Coronary artery (tissue), 2 donors: ENCODE measurements around the gene GAB1.
A peak's percentile ranks its signal among the peaks of the same experiment; 100 is the strongest.

ENCODE experiments used
- DNase-seq: peaks from one replicate; pipeline ENCODE4 v3.0.0-alpha.2; 2017; ENCODE audit warnings: low spot score
- H3K27ac ChIP-seq, 2 donors: fragments of 200-600 bp; sonication (generic); one replicate each; pipeline ENCODE4 v1.5.1; 2016 to 2019
- H3K4me3 ChIP-seq: fragments of 200-600 bp; sonication (generic); 2 replicates; pipeline ENCODE4 v1.5.1; 2016; ENCODE audit warnings: mild to moderate bottlenecking, moderate library complexity
- TF ChIP-seq, protein P1 (sequence below): fragments of 200-600 bp; sonication (generic); IDR thresholded peaks from one replicate; pipeline ENCODE4 v1.5.1; 2019; ENCODE audit warnings: antibody characterized with exemption

GAB1 gene

DNA sequence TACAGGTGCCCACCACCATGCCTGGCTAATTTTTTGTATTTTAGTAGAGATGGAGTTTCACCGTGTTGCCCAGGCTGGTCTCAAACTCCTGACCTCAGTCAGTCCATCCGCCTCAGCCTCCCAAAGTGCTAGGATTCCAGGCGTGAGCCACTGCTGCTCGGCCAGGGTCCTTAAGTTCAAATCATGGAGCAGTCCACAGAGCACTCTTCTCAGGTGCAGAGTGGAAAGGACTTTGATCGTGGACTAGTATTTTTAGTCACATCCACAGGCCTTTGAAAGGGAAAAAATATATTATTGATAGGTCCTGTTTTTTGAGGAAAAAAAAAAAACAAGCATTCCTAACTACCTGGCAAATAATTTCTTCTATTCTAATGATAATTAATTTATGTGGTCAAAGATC, 31.2 kb downstream of the GAB1 start:
- TF ChIP-seq, protein P1, sequence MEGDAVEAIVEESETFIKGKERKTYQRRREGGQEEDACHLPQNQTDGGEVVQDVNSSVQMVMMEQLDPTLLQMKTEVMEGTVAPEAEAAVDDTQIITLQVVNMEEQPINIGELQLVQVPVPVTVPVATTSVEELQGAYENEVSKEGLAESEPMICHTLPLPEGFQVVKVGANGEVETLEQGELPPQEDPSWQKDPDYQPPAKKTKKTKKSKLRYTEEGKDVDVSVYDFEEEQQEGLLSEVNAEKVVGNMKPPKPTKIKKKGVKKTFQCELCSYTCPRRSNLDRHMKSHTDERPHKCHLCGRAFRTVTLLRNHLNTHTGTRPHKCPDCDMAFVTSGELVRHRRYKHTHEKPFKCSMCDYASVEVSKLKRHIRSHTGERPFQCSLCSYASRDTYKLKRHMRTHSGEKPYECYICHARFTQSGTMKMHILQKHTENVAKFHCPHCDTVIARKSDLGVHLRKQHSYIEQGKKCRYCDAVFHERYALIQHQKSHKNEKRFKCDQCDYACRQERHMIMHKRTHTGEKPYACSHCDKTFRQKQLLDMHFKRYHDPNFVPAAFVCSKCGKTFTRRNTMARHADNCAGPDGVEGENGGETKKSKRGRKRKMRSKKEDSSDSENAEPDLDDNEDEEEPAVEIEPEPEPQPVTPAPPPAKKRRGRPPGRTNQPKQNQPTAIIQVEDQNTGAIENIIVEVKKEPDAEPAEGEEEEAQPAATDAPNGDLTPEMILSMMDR = no peak
- DNase-seq = no peak
- Histone ChIP-seq H3K27ac (no peak overlapping the region), H3K4me3 (no peak overlapping the region)

DNA sequence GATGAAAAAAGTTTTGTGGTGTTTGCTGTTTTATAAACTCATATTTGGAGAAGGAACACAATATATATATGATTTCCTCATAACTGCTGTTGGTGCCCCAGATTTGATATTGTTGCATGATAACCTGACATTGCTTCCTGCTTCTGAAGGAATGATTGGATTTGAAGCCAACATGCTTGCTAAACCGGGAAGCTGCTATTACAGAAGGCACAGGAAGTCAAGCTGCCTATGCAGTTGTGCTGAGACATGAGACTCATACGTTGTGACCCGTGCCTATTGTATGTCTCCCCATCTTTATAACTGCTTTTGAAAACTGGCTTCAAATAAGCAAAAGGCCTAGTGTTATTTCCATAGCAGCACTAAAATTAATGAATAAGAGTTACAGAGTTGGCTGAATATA, 32.9 kb downstream of the GAB1 start:
- DNase-seq = no peak
- no peak overlapping the region for H3K4me3 ChIP-seq
- no peak overlapping the region for H3K27ac ChIP-seq
- TF ChIP-seq, protein P1 = peak; percentile 14

DNA sequence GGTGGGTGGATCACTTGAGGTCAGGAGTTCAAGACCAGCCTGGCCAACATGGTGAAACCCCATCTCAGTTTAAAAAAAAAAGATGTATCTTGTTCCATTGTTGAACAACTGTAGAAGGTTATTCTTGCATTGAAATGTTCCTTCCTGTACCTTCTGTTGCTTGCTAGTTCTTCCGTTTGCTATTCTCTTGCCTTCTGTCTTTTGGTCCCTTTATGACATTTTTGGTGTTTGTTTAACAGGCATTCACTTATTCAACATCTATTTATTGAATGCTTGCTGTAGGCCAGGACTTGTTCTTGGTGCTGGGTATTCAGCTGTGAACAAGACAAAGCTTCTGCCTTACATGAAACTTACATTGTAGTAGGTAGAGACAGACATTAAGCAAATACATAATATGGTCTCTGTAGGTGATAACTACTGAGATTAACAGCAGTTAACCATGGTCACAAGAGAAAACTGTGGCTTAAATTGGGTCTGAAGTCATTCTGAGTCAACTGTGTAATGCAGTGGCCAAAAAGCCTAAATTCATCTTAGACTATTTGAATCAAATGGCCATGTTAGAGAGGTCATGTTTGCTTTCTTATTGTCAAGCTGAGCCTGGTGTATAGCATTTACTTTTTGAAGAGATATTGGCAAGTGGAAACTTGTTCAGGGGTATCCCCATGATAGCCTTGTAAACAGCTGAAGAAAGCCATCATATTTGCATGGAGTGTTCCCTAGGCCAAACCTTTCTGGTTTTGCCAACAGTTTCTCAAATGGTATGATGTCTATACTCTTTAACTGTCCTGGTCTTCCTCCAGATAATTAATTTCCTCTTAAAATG, 35.6 kb downstream of the GAB1 start:
- DNase-seq = no peak
- H3K27ac ChIP-seq = no peak overlapping the region

DNA sequence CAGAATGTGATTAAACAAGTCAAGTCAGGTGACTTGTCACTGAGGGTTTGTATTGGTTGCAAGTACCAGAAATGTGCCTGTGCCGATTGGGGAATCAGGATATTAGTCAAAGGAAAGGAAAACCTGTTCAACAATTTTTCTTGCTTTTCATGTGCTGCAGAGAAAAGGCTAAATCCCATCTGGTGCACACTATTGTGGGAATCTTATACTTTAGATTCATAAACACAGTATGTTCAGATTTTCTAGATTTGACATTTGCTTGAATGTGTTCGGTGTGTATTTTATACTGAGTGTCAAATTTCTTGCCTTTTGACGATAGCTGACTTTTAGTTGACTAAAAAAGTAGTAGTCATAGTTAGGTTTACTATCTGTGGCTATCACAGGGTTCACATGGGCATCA, 37.6 kb downstream of the GAB1 start:
- Histone ChIP-seq H3K27ac (peak overlapping the region in 1 of 2 donors; percentile 10), H3K4me3 (no peak overlapping the region)
- TF ChIP-seq, protein P1 = no peak
- no peak for DNase-seq

More for the DNA sequence above, 35.6 kb downstream of the GAB1 start:
- no peak overlapping the region for H3K4me3 ChIP-seq
- TF ChIP-seq, protein P1 = no peak

DNA sequence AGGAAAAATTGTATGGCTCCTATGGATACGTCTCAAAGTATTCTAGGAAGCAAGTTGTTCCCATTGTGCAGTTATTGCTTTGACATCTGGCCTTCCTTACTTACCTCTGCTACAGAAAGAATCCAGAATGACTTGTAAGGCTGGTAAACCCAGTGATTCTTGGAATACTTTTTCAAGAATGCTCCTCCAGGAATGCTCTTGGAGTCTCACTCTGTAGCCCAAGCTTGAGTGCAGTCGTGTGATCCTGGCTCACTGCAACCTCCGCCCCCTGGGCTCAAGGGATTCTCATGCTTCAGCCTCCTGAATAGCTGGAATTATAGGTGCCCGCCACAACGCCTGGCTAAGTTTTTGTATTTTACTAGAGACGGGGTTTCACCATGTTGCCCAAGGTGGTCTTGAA, 38.1 kb downstream of the GAB1 start:
- Histone ChIP-seq H3K27ac (peak overlapping the region in 1 of 2 donors; percentile 10), H3K4me3 (no peak overlapping the region)
- DNase-seq = no peak
- TF ChIP-seq, protein P1 = no peak

DNA sequence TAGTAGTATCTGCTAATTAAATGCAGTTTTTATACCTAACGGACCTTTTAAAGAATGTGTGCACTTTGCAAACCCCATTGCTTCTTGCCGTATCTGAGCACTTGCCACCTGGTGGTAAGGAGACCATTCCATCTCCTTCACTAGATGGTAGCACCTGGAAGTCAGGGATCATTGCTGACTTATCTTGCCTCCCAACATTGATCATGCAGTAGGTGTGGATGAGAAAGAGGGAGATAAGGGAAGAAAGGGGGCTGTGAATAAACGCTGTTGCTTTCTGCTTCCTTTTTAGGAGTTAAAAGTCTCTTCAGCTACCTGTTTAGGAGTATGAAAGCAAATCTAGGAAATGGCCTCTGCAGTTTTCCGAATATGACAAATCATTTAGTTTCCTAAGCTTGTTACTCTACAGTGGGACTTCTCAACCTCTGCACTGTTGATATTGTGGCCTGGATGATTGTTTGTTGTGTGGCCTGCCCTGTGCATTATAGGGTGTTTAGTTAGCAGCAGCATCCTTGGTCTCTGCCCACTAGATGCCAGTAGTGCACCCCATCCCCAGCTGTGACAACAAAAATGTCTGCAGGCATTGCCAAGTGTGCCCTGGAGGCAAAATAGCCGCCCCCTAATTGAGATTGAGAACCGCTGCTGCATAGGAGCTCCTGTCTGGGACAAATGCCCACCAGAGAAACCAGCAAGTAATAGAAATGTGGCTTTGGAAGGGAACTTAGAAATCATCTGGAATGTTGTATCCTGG, 38.8 kb downstream of the GAB1 start:
- TF ChIP-seq, protein P1 = peak; percentile 32
- Histone ChIP-seq H3K27ac (peak overlapping the region; percentile 3 to 10), H3K4me3 (no peak overlapping the region)
- no peak for DNase-seq
